Astrocyte (in vitro differentiated cells and primary cell): Measurements from ENCODE around the gene ADCY1. TPM values are rescaled to one million over a fixed set of nuclear protein-coding genes. Genes with fewer than 3 reads are reported as not detected.

Experiments used
- DNase-seq: peaks from one replicate; pipeline ENCODE4 v3.0.0-alpha.2; 2010; ENCODE audit warnings: low read depth
- FAIRE-seq: peaks from 2 replicates; lab custom pipeline; 2011; peaks lifted over from hg19 to GRCh38; lab: Jason Lieb, UNC
- H2AFZ ChIP-seq: 2 replicates; pipeline ENCODE4 v1.6.0; 2012; ENCODE audit warnings: low read depth, low read length, inconsistent platforms
- H3K27ac ChIP-seq: 2 replicates; pipeline ENCODE4 v1.5.1; 2011; ENCODE audit warnings: low read depth, low read length, inconsistent platforms
- H3K27me3 ChIP-seq: 2 replicates; pipeline ENCODE4 v1.6.0; 2011; ENCODE audit warnings: low read length, inconsistent platforms; ENCODE audit not compliant: insufficient read depth
- H3K36me3 ChIP-seq: 2 replicates; pipeline ENCODE4 v1.5.1; 2011; ENCODE audit warnings: low read length, inconsistent platforms; ENCODE audit not compliant: insufficient read depth
- H3K4me1 ChIP-seq: 2 replicates; pipeline ENCODE4 v1.5.1; 2011; ENCODE audit warnings: low read length, inconsistent platforms; ENCODE audit not compliant: insufficient read depth
- H3K4me2 ChIP-seq: 2 replicates; pipeline ENCODE4 v1.6.0; 2012; ENCODE audit warnings: low read length, inconsistent platforms
- H3K4me3 ChIP-seq: 2 replicates; pipeline ENCODE4 v1.5.1; 2011; ENCODE audit warnings: low read depth, mild to moderate bottlenecking, low read length, inconsistent platforms; ENCODE audit not compliant: insufficient read depth
- H3K79me2 ChIP-seq: 2 replicates; pipeline ENCODE4 v1.6.0; 2012; ENCODE audit warnings: mild to moderate bottlenecking, low read length, inconsistent platforms; ENCODE audit not compliant: insufficient read depth
- H3K9ac ChIP-seq: 2 replicates; pipeline ENCODE4 v1.6.0; 2012; ENCODE audit warnings: mild to moderate bottlenecking, low read length, inconsistent platforms
- H3K9me3 ChIP-seq: 2 replicates; pipeline ENCODE4 v1.5.1; 2012; ENCODE audit warnings: low read depth, mild to moderate bottlenecking, low read length, inconsistent platforms; ENCODE audit not compliant: insufficient read depth
- H4K20me1 ChIP-seq: 2 replicates; pipeline ENCODE4 v1.6.0; 2012; ENCODE audit warnings: low read length, inconsistent platforms; ENCODE audit not compliant: insufficient read depth
- H3K27ac Mint-ChIP-seq: one replicate; pipeline ENCODE4 v1.8.0; 2021; ENCODE audit warnings: mild to moderate bottlenecking, mixed read lengths; ENCODE audit not compliant: unreplicated experiment
- H3K27me3 Mint-ChIP-seq: one replicate; pipeline ENCODE4 v1.8.0; 2021; ENCODE audit warnings: low read depth, mixed read lengths; ENCODE audit not compliant: unreplicated experiment
- H3K36me3 Mint-ChIP-seq: one replicate; pipeline ENCODE4 v1.8.0; 2021; ENCODE audit warnings: low read depth, mixed read lengths; ENCODE audit not compliant: unreplicated experiment
- H3K4me1 Mint-ChIP-seq: one replicate; pipeline ENCODE4 v1.8.0; 2021; ENCODE audit warnings: low read depth, mixed read lengths; ENCODE audit not compliant: unreplicated experiment
- H3K4me3 Mint-ChIP-seq: one replicate; pipeline ENCODE4 v1.8.0; 2021; ENCODE audit warnings: mild to moderate bottlenecking, moderate library complexity, mixed read lengths; ENCODE audit not compliant: unreplicated experiment
- H3K9me3 Mint-ChIP-seq: one replicate; pipeline ENCODE4 v1.8.0; 2021; ENCODE audit warnings: mild to moderate bottlenecking, mixed read lengths; ENCODE audit not compliant: unreplicated experiment
- CTCF ChIP-seq: IDR thresholded peaks from 2 replicates; pipeline ENCODE4 v1.5.1; 2011; ENCODE audit warnings: low read depth, mild to moderate bottlenecking, inconsistent platforms, low read length, moderate library complexity; ENCODE audit not compliant: insufficient read depth
- EZH2 ChIP-seq: IDR thresholded peaks from 2 replicates; pipeline ENCODE4 v1.6.1; 2012; ENCODE audit warnings: mild to moderate bottlenecking, low read length, inconsistent platforms; ENCODE audit not compliant: insufficient read depth
- total RNA-seq: library from RNA; stranded (reverse); gene quantifications from 2 replicates; pipeline ENCODE4 v1.2.1, GENCODE V29; 2021

The ADCY1 gene
- total RNA-seq, 1 donor from 2014 or later = 1.6 TPM

- DNase-seq = no peak
Measured at GRCh38 chr7:45658716-45659495, 84.7 kb downstream of the ADCY1 start.

GRCh38 chr7:45659496-45660139 lies 85.5 kb downstream of the ADCY1 start:
- Mint-ChIP-seq H3K4me3 (no peak overlapping the region), H3K4me1 (no peaks in the 10 kb centered on the region), H3K36me3 (peaks cover 1% of the 10 kb centered on the region), H3K27ac (no peak overlapping the region), H3K9me3 (peaks cover 2% of the 10 kb centered on the region), H3K27me3 (peaks cover 29% of the 10 kb centered on the region)
- Histone ChIP-seq H2AFZ (no peak overlapping the region), H3K36me3 (no peaks in the 10 kb centered on the region), H3K27ac (no peak overlapping the region), H4K20me1 (no peaks in the 10 kb centered on the region), H3K27me3 (no peaks in the 10 kb centered on the region), H3K79me2 (no peaks in the 10 kb centered on the region), H3K9ac (no peak overlapping the region), H3K9me3 (no peaks in the 10 kb centered on the region), H3K4me3 (no peak overlapping the region), H3K4me2 (no peak overlapping the region), H3K4me1 (no peaks in the 10 kb centered on the region)
- FAIRE-seq (no peak), DNase-seq (no peak)
- TF ChIP-seq CTCF = no peak
- no peak for TF ChIP-seq EZH2

More at GRCh38 chr7:45658716-45659495, 84.7 kb downstream of the ADCY1 start:
- Histone ChIP-seq H3K9ac (no peak overlapping the region), H3K4me2 (no peak overlapping the region), H4K20me1 (no peaks in the 10 kb centered on the region), H3K36me3 (no peaks in the 10 kb centered on the region), H3K4me1 (no peaks in the 10 kb centered on the region), H3K4me3 (no peak overlapping the region), H3K9me3 (no peaks in the 10 kb centered on the region), H3K79me2 (no peaks in the 10 kb centered on the region), H2AFZ (no peak overlapping the region), H3K27ac (no peak overlapping the region), H3K27me3 (no peaks in the 10 kb centered on the region)
- Mint-ChIP-seq H3K36me3 (peaks cover 1% of the 10 kb centered on the region), H3K4me1 (no peaks in the 10 kb centered on the region), H3K27me3 (peaks cover 29% of the 10 kb centered on the region), H3K4me3 (no peak overlapping the region), H3K27ac (no peak overlapping the region), H3K9me3 (peaks cover 2% of the 10 kb centered on the region)
- no peak for FAIRE-seq
- TF ChIP-seq CTCF = no peak
- no peak for TF ChIP-seq EZH2
